Left lung (tissue), 10 donors: ENCODE results near the gene ALKBH6. TPM values are rescaled to one million over a fixed set of nuclear protein-coding genes. Genes with fewer than 3 reads are reported as not detected.

Experiments
- ATAC-seq: fragments of 200-7000 bp; cut with Tn5 transposase; one replicate; pipeline ENCODE4 v1.9.1; 2020; ENCODE audit warnings: moderate library complexity
- DNase-seq, 4 donors: peaks; one replicate each; pipeline ENCODE4 v3.0.0-alpha.2; 2013 to 2020
- H3K27ac ChIP-seq, 2 donors: fragments of 200-600 bp; sonication (generic) in 1 of 2; one replicate each; pipeline versions ENCODE4 v1.5.0 to v1.8.0; 2020 to 2021
- H3K27me3 ChIP-seq, 2 donors: fragments of 200-600 bp; sonication (generic) in 1 of 2; one replicate each; pipeline versions ENCODE4 v1.5.0 to v1.8.0; 2020 to 2021
- H3K36me3 ChIP-seq, 2 donors: fragments of 200-600 bp; sonication (generic) in 1 of 2; one replicate each; pipeline versions ENCODE4 v1.5.0 to v1.8.0; 2020 to 2021
- H3K4me1 ChIP-seq, 2 donors: fragments of 200-600 bp; one replicate each; pipeline ENCODE4 v1.8.0; 2021
- H3K4me3 ChIP-seq, 2 donors: fragments of 200-600 bp; sonication (generic) in 1 of 2; one replicate each; pipeline versions ENCODE4 v1.5.0 to v1.8.0; 2020 to 2021; ENCODE audit warnings: mild to moderate bottlenecking in 1 of 2
- H3K9me3 ChIP-seq, 2 donors: fragments of 200-600 bp; sonication (generic) in 1 of 2; one replicate each; pipeline versions ENCODE4 v1.5.0 to v1.8.0; 2020 to 2021
- intact Hi-C, 2 donors: fragments of 100-400 bp; cut with DNase I; formaldehyde crosslinking; loops; one replicate each; pipeline versions ENCODE4 v1.11.2 to v1.14.2; 2022
- polyA plus RNA-seq, 6 donors: library from polyadenylated mRNA; unstranded; fragments of 120-200 nt; gene quantifications; one replicate each; pipeline ENCODE4 v1.2.1, GENCODE V29; 2013; ENCODE audit not compliant: insufficient read length in 6 of 6
- total RNA-seq, 2 donors: library from RNA; stranded (reverse); fragmentation: NEBNext Ultra II Directional; extraction: Animal tissue kit (Norgen Biotek cat#: 25700); gene quantifications; one replicate each; pipeline ENCODE4 v1.2.1, GENCODE V29; 2021
- TF ChIP-seq, protein P1 (sequence below), 2 donors: fragments of 200-600 bp; sonication (generic) in 1 of 2; IDR thresholded peaks; one replicate each; pipeline versions ENCODE4 v1.5.0 to v1.8.0; 2021; ENCODE audit warnings: antibody characterized with exemption in 2 of 2
- donor health status: DM: no; HTN: yes; CAD: no.
- donor health status: DM: no; HTN: no; CAD: no.

The ALKBH6 gene
- total and polyA plus RNA-seq, 8 donors = 16.8 to 22.7 (median 19.8) TPM

DNA sequence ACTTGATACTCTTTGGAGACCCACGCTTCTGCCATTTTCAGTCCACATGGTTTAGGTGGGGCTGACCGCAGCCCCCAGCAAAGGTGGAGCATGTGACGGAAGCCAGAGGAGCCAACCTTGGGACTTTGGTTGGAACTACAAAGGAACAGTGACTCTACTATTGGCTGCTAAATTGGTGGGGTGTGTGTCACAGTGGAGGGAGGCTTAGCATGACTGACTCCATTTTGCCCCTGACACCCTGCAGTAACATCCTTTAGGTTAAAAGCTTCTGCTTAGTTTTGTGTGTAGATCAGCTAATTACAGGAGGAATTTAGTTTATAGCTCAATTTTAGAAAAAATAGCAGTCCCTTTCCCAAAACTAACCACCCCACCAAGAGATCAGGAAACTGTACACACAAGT is 12.4 kb downstream of the ALKBH6 start:
- peaks cover 0 to 47% of the 10 kb centered on the region in 2 donors for H3K36me3 ChIP-seq
- H3K27me3 ChIP-seq = no peaks in the 10 kb centered on the region
- TF ChIP-seq, protein P1, sequence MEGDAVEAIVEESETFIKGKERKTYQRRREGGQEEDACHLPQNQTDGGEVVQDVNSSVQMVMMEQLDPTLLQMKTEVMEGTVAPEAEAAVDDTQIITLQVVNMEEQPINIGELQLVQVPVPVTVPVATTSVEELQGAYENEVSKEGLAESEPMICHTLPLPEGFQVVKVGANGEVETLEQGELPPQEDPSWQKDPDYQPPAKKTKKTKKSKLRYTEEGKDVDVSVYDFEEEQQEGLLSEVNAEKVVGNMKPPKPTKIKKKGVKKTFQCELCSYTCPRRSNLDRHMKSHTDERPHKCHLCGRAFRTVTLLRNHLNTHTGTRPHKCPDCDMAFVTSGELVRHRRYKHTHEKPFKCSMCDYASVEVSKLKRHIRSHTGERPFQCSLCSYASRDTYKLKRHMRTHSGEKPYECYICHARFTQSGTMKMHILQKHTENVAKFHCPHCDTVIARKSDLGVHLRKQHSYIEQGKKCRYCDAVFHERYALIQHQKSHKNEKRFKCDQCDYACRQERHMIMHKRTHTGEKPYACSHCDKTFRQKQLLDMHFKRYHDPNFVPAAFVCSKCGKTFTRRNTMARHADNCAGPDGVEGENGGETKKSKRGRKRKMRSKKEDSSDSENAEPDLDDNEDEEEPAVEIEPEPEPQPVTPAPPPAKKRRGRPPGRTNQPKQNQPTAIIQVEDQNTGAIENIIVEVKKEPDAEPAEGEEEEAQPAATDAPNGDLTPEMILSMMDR (IDR thresholded peaks at IDR 0.05) = no peak
- peaks cover 0 to 10% of the 10 kb centered on the region in 2 donors for H3K4me1 ChIP-seq
- DNase-seq (no peak), ATAC-seq (no peak)
- H3K27ac ChIP-seq = no peak overlapping the region
- no peaks in the 10 kb centered on the region for H3K9me3 ChIP-seq
- H3K4me3 ChIP-seq = no peak overlapping the region
- intact Hi-C loops = no loop called here

DNA sequence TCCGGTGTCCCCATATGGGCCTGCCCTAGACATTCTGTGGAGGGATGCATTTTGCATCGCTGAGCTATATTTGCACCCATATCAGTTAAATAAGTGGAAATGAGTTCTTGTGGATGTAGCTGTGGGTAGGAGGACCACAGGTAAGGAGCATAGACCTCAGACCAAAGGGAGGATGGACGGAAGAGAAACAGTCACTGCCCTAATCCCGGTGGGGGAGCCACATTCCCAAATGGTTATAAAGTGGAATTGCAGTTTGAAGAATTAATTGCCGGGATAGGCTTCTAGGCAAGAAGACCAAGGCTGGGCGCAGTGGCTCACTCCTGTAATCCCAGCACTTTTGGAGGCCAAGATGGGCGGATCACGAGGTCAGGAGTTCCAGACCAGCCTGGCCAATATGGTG is 17.2 kb downstream of the ALKBH6 start:
- H3K9me3 ChIP-seq = no peaks in the 10 kb centered on the region
- no peak for ATAC-seq
- H3K27ac ChIP-seq = no peak overlapping the region
- intact Hi-C loops = no loop called here
- no peak for DNase-seq
- H3K27me3 ChIP-seq = no peaks in the 10 kb centered on the region
- TF ChIP-seq, protein P1 (IDR thresholded peaks at IDR 0.05) = no peak
- peak overlapping the region in 1 of 2 donors; percentile 87 for H3K4me3 ChIP-seq
- H3K4me1 ChIP-seq = peaks cover 14 to 32% of the 10 kb centered on the region in 2 donors
- peaks cover 0 to 28% of the 10 kb centered on the region in 2 donors for H3K36me3 ChIP-seq

DNA sequence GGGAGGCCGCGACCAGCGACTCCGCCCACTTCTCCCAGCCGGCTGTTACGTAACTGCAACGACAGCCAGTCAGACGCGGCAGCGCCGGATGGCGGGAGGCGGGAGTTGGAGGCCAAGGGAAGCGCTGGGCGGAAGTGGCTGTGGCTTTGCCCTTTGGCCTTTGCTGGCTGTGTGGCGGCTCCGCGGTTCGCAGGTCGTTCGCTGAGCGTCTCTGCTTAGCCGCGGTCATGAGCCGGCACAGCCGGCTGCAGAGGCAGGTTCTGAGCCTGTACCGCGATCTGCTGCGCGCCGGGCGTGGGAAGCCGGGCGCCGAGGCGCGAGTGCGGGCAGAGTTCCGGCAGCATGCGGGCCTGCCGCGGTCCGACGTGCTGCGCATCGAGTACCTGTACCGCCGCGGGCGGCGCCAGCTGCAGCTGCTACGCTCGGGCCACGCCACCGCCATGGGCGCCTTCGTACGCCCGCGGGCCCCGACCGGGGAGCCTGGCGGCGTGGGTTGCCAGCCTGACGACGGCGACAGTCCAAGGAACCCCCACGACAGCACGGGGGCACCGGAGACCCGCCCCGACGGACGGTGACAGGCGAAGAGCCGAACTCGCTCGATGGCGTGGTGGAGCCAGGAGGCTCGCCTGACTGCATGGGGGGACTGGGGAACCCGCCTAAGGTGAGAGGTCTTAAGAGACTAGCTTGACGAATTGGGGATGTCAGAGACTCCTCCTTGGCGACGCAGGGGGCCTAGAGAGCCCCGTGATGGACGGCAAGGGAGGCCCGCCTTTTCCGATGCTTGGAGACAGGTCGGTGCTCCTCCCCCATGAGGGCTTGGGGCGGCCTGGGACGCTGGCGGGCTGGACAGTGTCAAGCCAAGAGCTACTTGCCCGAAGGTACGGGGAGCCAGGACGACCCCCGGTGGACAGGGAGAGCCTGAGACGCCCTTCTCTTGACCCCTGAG is 18.7 kb downstream of the ALKBH6 start, which contains the start of gene SDHAF1:
Gene SDHAF1 (plus strand): TSS at position 141 of the 946 bp plus-strand sequence. CDS start 87 bp downstream, at position 228.
- Histone ChIP-seq H3K36me3 (peaks cover 0 to 17% of the 10 kb centered on the region in 2 donors), H3K4me1 (peaks cover 14 to 32% of the 10 kb centered on the region in 2 donors), H3K9me3 (no peaks in the 10 kb centered on the region), H3K4me3 (peak within 1 kb of the TSS; percentile 87 to 89), H3K27ac (peak within 1 kb of the TSS; percentile 64 to 86), H3K27me3 (no peaks in the 10 kb centered on the region)
- intact Hi-C loops = no loop called here
- TF ChIP-seq, protein P1 (IDR thresholded peaks at IDR 0.05) = no peak
- DNase-seq (peak; percentile 90 to 100 (median 97)), ATAC-seq (peak; percentile 96)

DNA sequence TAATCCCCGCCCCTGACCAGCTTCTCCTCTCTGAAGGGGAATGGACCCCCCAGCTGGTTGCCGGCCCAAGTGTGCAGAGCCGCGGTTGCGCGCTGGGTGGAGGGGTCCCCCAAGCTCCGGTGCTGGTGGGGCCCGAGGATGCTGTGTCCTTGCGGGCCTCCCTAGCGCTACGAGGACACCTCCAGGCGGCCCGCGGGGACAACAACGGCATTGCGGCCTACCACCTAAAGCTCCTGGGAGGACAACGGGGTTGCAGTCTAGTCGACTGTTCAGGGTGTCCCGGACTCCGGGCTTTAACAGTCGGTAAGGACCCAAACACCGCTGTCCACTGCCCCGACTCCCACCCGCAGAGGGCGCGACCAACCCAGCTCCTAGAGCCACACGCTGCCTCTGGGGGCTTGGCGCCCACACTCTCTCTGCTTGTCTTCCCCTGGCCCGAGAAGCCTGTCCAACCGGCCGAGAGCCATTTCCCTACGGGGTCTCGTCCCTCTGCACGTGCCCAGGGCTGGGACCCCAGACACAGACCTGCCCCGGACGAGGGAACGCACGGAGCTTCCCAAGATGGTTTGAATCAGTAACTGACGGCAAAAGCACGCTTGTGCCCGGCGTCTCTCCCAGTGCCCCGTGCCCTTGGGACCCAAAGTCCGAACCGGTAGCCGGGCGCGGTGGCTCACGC is 20.0 kb downstream of the ALKBH6 start:
- intact Hi-C loops = no loop called here
- DNase-seq = peak in 2 of 4 donors; percentile 42 to 80
- H3K27me3 ChIP-seq = peaks cover 0 to 5% of the 10 kb centered on the region in 2 donors
- peak overlapping the region in 1 of 2 donors; percentile 86 for H3K27ac ChIP-seq
- peak; percentile 1 for ATAC-seq
- peaks cover 0 to under 1% of the 10 kb centered on the region in 2 donors for H3K9me3 ChIP-seq
- peaks cover 14 to 32% of the 10 kb centered on the region in 2 donors for H3K4me1 ChIP-seq
- TF ChIP-seq, protein P1 (IDR thresholded peaks at IDR 0.05) = no peak
- H3K4me3 ChIP-seq = peak overlapping the region; percentile 87 to 89
- H3K36me3 ChIP-seq = peaks cover 0 to 17% of the 10 kb centered on the region in 2 donors
